CD4-positive, alpha-beta memory T cell (primary cell): ENCODE data around the gene ZNF335. TPM values are rescaled to one million over a fixed set of nuclear protein-coding genes. Genes with fewer than 3 reads are reported as not detected.

Experiments
- CTCF ChIA-PET: fragments of 350-600 bp; sonication (Branson Sonifier 250); formaldehyde crosslinking; loops from one replicate; lab custom pipeline; 2021; ENCODE audit warnings: inconsistent platforms; ENCODE audit not compliant: partially characterized antibody; lab: Charles Lee
- POLR2A ChIA-PET: fragments of 350-600 bp; sonication (Branson Sonifier 250); formaldehyde crosslinking; loops from one replicate; lab custom pipeline; 2021; ENCODE audit not compliant: partially characterized antibody; lab: Charles Lee
- DNase-seq, 5 donors: peaks; one replicate each; pipeline versions ENCODE4 v3.0.0 to v3.0.0-alpha.2; 2020 to 2022; ENCODE audit warnings: mixed read lengths in 1 of 5
- H3K27ac ChIP-seq: one replicate; pipeline ENCODE4 v1.7.0; 2013; ENCODE audit warnings: low read depth, low read length
- H3K27me3 ChIP-seq: 2 replicates; pipeline ENCODE4 v1.7.0; 2013; ENCODE audit warnings: mild to moderate bottlenecking, low read length, moderate library complexity; ENCODE audit not compliant: insufficient read depth
- H3K36me3 ChIP-seq: 2 replicates; pipeline ENCODE4 v1.7.0; 2013; ENCODE audit warnings: mild to moderate bottlenecking, low read length, moderate library complexity; ENCODE audit not compliant: insufficient read depth
- H3K4me1 ChIP-seq: 2 replicates; pipeline ENCODE4 v1.7.0; 2013; ENCODE audit warnings: mild to moderate bottlenecking, low read length, moderate library complexity; ENCODE audit not compliant: insufficient read depth
- H3K4me3 ChIP-seq, 2 donors: one replicate each; pipeline ENCODE4 v1.7.0; 2013; ENCODE audit warnings: low read length in 2 of 2, mild to moderate bottlenecking in 1 of 2
- H3K9me3 ChIP-seq, 2 donors: one replicate each; pipeline ENCODE4 v1.7.0; 2013; ENCODE audit warnings: low read length in 2 of 2, control low read depth in 1 of 2; ENCODE audit not compliant: control insufficient read depth in 1 of 2
- H3K27ac Mint-ChIP-seq, 7 donors: one replicate each; pipeline ENCODE4 v1.8.0; 2020 to 2021; ENCODE audit warnings: mixed read lengths in 7 of 7, mild to moderate bottlenecking in 6 of 7, inconsistent platforms in 3 of 7, moderate library complexity in 3 of 7
- H3K27me3 Mint-ChIP-seq, 2 donors: one replicate each; pipeline ENCODE4 v1.8.0; 2020 to 2021; ENCODE audit warnings: mixed read lengths in 2 of 2
- H3K36me3 Mint-ChIP-seq, 2 donors: one replicate each; pipeline ENCODE4 v1.8.0; 2020 to 2021; ENCODE audit warnings: mixed read lengths in 2 of 2, inconsistent platforms in 1 of 2, mild to moderate bottlenecking in 1 of 2
- H3K4me1 Mint-ChIP-seq, 4 donors: one replicate each; pipeline ENCODE4 v1.8.0; 2020 to 2021; ENCODE audit warnings: mixed read lengths in 4 of 4, mild to moderate bottlenecking in 1 of 4
- H3K4me3 Mint-ChIP-seq, 8 donors: one replicate each; pipeline ENCODE4 v1.8.0; 2020 to 2021; ENCODE audit warnings: mixed read lengths in 8 of 8, mild to moderate bottlenecking in 7 of 8, moderate library complexity in 6 of 8, inconsistent platforms in 3 of 8
- H3K9me3 Mint-ChIP-seq, 8 donors: one replicate each; pipeline ENCODE4 v1.8.0; 2020 to 2021; ENCODE audit warnings: mixed read lengths in 8 of 8, mild to moderate bottlenecking in 5 of 8, inconsistent platforms in 3 of 8, moderate library complexity in 1 of 8
- intact Hi-C: fragments of 100-400 bp; cut with micrococcal nuclease; formaldehyde crosslinking; loops from one replicate; pipeline ENCODE4 v1.15.1; 2023
- polyA plus RNA-seq, 2 donors: library from polyadenylated mRNA; unstranded; fragments of 300-500 nt; fragmentation: Illumina TruSeq; gene quantifications; one replicate each; pipeline ENCODE4 v1.2.3, GENCODE V29; 2021
- total RNA-seq, 2 experiments: library from RNA; stranded (reverse); gene quantifications; one replicate each; pipeline ENCODE4 v1.2.3, GENCODE V29; 2021

Gene ZNF335
- total and polyA plus RNA-seq, 4 experiments from 2014 or later: 6.4 to 63.2 (median 39.5) TPM

GRCh38 chr20:45938727-45939438 is 33.1 kb downstream of the ZNF335 start:
- no peak overlapping the region for H3K27ac ChIP-seq

GRCh38 chr20:45937765-45938164 is 34.2 kb downstream of the ZNF335 start:
- H3K9me3 Mint-ChIP-seq: no peaks in the 10 kb centered on the region
- DNase-seq: peak in 1 of 5 donors; percentile 40
- H3K36me3 ChIP-seq: peaks cover 51% of the 10 kb centered on the region
- POLR2A ChIA-PET: interaction anchor here (1.4 to 7.4 kb wide), 7 partner anchors 11 to 146 kb away, joined by 4 to 245 read pairs (median 98); partner anchors contain the start of genes CTSA, DNTTIP1, NEURL2 and SPATA25
- no peak overlapping the region for H3K4me3 ChIP-seq
- H3K9me3 ChIP-seq: no peaks in the 10 kb centered on the region
- peaks cover 26 to 53% of the 10 kb centered on the region in 2 donors for H3K36me3 Mint-ChIP-seq
- H3K27me3 Mint-ChIP-seq: no peaks in the 10 kb centered on the region
- intact Hi-C loops: no loop called here
- peaks cover 17 to 49% (median 29%) of the 10 kb centered on the region in 4 donors for H3K4me1 Mint-ChIP-seq
- H3K4me1 ChIP-seq: peaks cover 35% of the 10 kb centered on the region
- no peaks in the 10 kb centered on the region for H3K27me3 ChIP-seq
- H3K4me3 Mint-ChIP-seq: peak overlapping the region in 7 of 8 donors; percentile 32 to 84 (median 61)
- H3K27ac ChIP-seq: no peak overlapping the region
- CTCF ChIA-PET: interaction anchor here (1.2 to 8.7 kb wide), 3 partner anchors 26 to 52 kb away, joined by 3 to 91 read pairs (median 3); partner anchors contain the start of gene ZNF335
- peak overlapping the region; percentile 75 to 94 (median 78) for H3K27ac Mint-ChIP-seq

More at GRCh38 chr20:45938727-45939438, 33.1 kb downstream of the ZNF335 start:
- DNase-seq: no peak
- Histone ChIP-seq H3K36me3 (peaks cover 62% of the 10 kb centered on the region), H3K9me3 (no peaks in the 10 kb centered on the region), H3K27me3 (no peaks in the 10 kb centered on the region), H3K4me3 (no peak overlapping the region), H3K4me1 (peaks cover 28% of the 10 kb centered on the region)
- ChIA-PET CTCF (interaction anchor here (1.2 to 8.7 kb wide), 3 partner anchors 25 to 50 kb away, joined by 3 to 91 read pairs (median 3); partner anchors contain the start of gene ZNF335), POLR2A (interaction anchor here (0.9 to 7.4 kb wide), 5 partner anchors 9 to 82 kb away, joined by 3 to 245 read pairs (median 8); partner anchors contain the start of genes ACOT8, CTSA, NEURL2 and ZNF335)
- intact Hi-C loops: no loop called here
- Mint-ChIP-seq H3K36me3 (peaks cover 31 to 62% of the 10 kb centered on the region in 2 donors), H3K27me3 (no peaks in the 10 kb centered on the region), H3K27ac (peak overlapping the region in 5 of 7 donors; percentile 75 to 94 (median 84)), H3K4me3 (no peak overlapping the region), H3K9me3 (no peaks in the 10 kb centered on the region), H3K4me1 (peaks cover 12 to 41% (median 24%) of the 10 kb centered on the region in 4 donors)

- peaks cover 35% of the 10 kb centered on the region for H3K4me1 ChIP-seq
- Mint-ChIP-seq H3K36me3 (peaks cover 25 to 49% of the 10 kb centered on the region in 2 donors), H3K27ac (peak overlapping the region; percentile 91 to 99 (median 96)), H3K4me3 (peak overlapping the region; percentile 91 to 99 (median 95)), H3K27me3 (no peaks in the 10 kb centered on the region), H3K9me3 (no peaks in the 10 kb centered on the region), H3K4me1 (peaks cover 17 to 49% (median 30%) of the 10 kb centered on the region in 4 donors)
- H3K9me3 ChIP-seq: no peaks in the 10 kb centered on the region
- POLR2A ChIA-PET: interaction anchor here (0.9 to 7.4 kb wide), 34 partner anchors 10 to 1050 kb away, joined by 3 to 245 read pairs (median 8); partner anchors contain the start of genes ACOT8, CTSA, DNTTIP1 and ELMO2
- no peaks in the 10 kb centered on the region for H3K27me3 ChIP-seq
- intact Hi-C loops: loop anchor here (1.0 kb wide), 7 partner anchors 44 to 429 kb away; partner anchors contain the start of genes ACOT8, CTSA, NEURL2 and UBE2C
- peak overlapping the region; percentile 83 to 97 for H3K4me3 ChIP-seq
- peak overlapping the region; percentile 99 for H3K27ac ChIP-seq
- peaks cover 40% of the 10 kb centered on the region for H3K36me3 ChIP-seq
- CTCF ChIA-PET: interaction anchor here (2.3 to 8.7 kb wide), 2 partner anchors 35 to 46 kb away, joined by 11 to 91 read pairs; partner anchors contain the start of gene ZNF335
- no peak for DNase-seq
Observed at GRCh38 chr20:45935416-45936046, 36.5 kb downstream of the ZNF335 start.

- Mint-ChIP-seq H3K4me1 (peaks cover 17 to 48% (median 30%) of the 10 kb centered on the region in 4 donors), H3K27ac (peak within 1 kb of the TSS; percentile 96 to 99 (median 98)), H3K4me3 (peak within 1 kb of the TSS; percentile 95 to 99 (median 97)), H3K36me3 (peaks cover 20 to 43% of the 10 kb centered on the region in 2 donors), H3K9me3 (no peaks in the 10 kb centered on the region), H3K27me3 (no peaks in the 10 kb centered on the region)
- CTCF ChIA-PET: interaction anchor here (0.8 to 8.7 kb wide), 12 partner anchors 10 to 135 kb away, joined by 3 to 91 read pairs (median 6); partner anchors contain the start of genes ZNF335 and ZSWIM1
- no peaks in the 10 kb centered on the region for H3K27me3 ChIP-seq
- H3K36me3 ChIP-seq: peaks cover 32% of the 10 kb centered on the region
- POLR2A ChIA-PET: interaction anchor here (0.9 to 7.4 kb wide), 39 partner anchors 10 to 1049 kb away, joined by 3 to 245 read pairs (median 6); partner anchors contain the start of genes ACOT8, CTSA, DNTTIP1 and ELMO2
- peaks cover 35% of the 10 kb centered on the region for H3K4me1 ChIP-seq
- intact Hi-C loops: loop anchor here (1.0 kb wide), 9 partner anchors 38 to 430 kb away; partner anchors contain the start of genes ACOT8, CTSA, DNTTIP1 and NEURL2
- H3K4me3 ChIP-seq: peak within 1 kb of the TSS; percentile 83 to 97
- no peaks in the 10 kb centered on the region for H3K9me3 ChIP-seq
- peak; percentile 98 to 99 (median 98) for DNase-seq
- H3K27ac ChIP-seq: peak within 1 kb of the TSS; percentile 99
Observed at GRCh38 chr20:45934586-45935415, 37.2 kb downstream of the ZNF335 start, which contains the start of gene PCIF1. TSS of gene PCIF1 (plus strand) at chr20:45934683. CDS start at chr20:45939000, 4,317 bp downstream.

- Mint-ChIP-seq H3K4me3 (peak overlapping the region; percentile 95 to 98 (median 97)), H3K27ac (peak overlapping the region; percentile 96 to 98 (median 97)), H3K4me1 (peaks cover 13 to 43% (median 30%) of the 10 kb centered on the region in 4 donors), H3K27me3 (no peaks in the 10 kb centered on the region), H3K9me3 (no peaks in the 10 kb centered on the region), H3K36me3 (peaks cover 15 to 37% of the 10 kb centered on the region in 2 donors)
- H3K36me3 ChIP-seq: peaks cover 25% of the 10 kb centered on the region
- H3K4me3 ChIP-seq: peak overlapping the region; percentile 81 to 83
- H3K9me3 ChIP-seq: no peaks in the 10 kb centered on the region
- no peaks in the 10 kb centered on the region for H3K27me3 ChIP-seq
- H3K4me1 ChIP-seq: peaks cover 35% of the 10 kb centered on the region
- ChIA-PET CTCF (interaction anchor here (0.7 to 8.7 kb wide), 16 partner anchors 10 to 135 kb away, joined by 3 to 91 read pairs (median 4); partner anchors contain the start of genes ACOT8, ZNF335, ZSWIM1 and ZSWIM3), POLR2A (interaction anchor here (0.8 to 7.4 kb wide), 33 partner anchors 9 to 571 kb away, joined by 3 to 245 read pairs (median 7); partner anchors contain the start of genes ACOT8, CTSA, DNTTIP1 and ELMO2)
- H3K27ac ChIP-seq: peak overlapping the region; percentile 99
- intact Hi-C loops: loop anchor here (1.0 kb wide), 2 partner anchors 38 to 143 kb away; partner anchors contain the start of genes DNTTIP1, WFDC3 and ZNF335
- DNase-seq: peak in 1 of 5 donors; percentile 62
Observed at GRCh38 chr20:45934046-45934585, 37.9 kb downstream of the ZNF335 start.
